Peyer's patch (tissue), 4 donors: ENCODE measurements around the gene TREML4.

ENCODE experiments used
- POLR2A ChIP-seq, 2 donors: fragments of 450-650 bp; IDR thresholded peaks; one replicate each; pipeline ENCODE4 v1.5.1; 2017; ENCODE audit warnings: antibody characterized with exemption in 2 of 2, mild to moderate bottlenecking in 2 of 2, moderate library complexity in 2 of 2
- TF ChIP-seq, protein P1 (sequence below), 6 experiments: fragments of 450-650 bp in 4 of 6; fragments of 200-600 bp in 2 of 6; sonication (generic) in 1 of 6; IDR thresholded peaks; one replicate each; pipeline ENCODE4 v1.5.1; 2017 to 2019; ENCODE audit warnings: antibody characterized with exemption in 6 of 6, mild to moderate bottlenecking in 3 of 6, moderate library complexity in 1 of 6

DNA sequence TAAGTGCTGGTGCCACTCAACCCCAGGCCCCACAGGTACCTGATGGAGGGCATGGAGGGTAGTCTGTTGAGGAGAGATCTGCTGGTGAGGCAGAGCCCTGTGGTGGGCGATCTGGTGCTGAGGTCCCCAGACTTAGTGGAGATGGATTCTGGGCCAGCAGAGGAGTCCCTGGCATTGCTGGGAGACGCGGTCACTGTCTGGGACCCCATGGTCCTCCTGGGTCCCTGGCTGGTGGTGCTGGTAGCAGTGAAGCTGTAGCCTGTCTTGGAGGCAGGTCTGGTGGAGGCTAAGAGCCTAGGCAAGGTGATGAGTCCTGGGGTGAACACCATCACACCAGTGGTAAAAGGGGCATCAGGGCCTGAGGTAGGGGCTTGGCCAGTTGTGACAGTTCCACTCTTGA lies 33.8 kb upstream of the TREML4 start:
- no peak for TF ChIP-seq POLR2A (IDR thresholded peaks at IDR 0.05)
- TF ChIP-seq, protein P1, sequence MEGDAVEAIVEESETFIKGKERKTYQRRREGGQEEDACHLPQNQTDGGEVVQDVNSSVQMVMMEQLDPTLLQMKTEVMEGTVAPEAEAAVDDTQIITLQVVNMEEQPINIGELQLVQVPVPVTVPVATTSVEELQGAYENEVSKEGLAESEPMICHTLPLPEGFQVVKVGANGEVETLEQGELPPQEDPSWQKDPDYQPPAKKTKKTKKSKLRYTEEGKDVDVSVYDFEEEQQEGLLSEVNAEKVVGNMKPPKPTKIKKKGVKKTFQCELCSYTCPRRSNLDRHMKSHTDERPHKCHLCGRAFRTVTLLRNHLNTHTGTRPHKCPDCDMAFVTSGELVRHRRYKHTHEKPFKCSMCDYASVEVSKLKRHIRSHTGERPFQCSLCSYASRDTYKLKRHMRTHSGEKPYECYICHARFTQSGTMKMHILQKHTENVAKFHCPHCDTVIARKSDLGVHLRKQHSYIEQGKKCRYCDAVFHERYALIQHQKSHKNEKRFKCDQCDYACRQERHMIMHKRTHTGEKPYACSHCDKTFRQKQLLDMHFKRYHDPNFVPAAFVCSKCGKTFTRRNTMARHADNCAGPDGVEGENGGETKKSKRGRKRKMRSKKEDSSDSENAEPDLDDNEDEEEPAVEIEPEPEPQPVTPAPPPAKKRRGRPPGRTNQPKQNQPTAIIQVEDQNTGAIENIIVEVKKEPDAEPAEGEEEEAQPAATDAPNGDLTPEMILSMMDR (IDR thresholded peaks at IDR 0.05), result no peak
